ENCODE results near the gene PLEK. TPM values are rescaled to one million over a fixed set of nuclear protein-coding genes. Genes with fewer than 3 reads are reported as not detected.
"Not testable (repeated sequence)": the region's sequence is repeated elsewhere in the genome, so short reads cannot be mapped to it uniquely, and the experiment has no call there.

The PLEK gene
- total RNA-seq, 3 donors from 2014 or later (not counting 1 experiment from before 2014, with no cell fraction given) = 307 to 368 (median 333) TPM

DNA sequence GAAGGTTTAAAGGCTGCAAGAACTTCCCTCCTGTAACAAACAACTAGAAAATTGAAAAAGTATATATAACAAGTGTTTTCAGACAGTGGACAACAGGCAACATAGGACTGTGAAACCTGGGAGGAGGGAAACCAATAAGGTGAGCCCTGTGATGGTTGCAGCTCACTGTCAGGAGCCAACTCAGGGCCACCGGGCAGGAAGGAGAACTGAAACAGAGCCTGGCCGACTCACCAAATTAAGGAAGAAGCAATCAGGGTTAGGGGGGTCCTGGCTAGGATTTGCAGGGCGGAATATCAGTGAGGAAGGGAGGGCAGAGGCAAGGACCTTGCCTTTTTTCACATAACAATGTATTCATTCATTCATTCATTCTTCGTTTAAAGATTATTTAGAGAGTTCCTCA lies 23.5 kb upstream of the PLEK start:
- H3K9me3 ChIP-seq (ENCODE audit: control insufficient read depth, insufficient read depth, low read length) = no peaks in the 10 kb centered on the region
- no peaks in the 10 kb centered on the region for H3K27me3 ChIP-seq (ENCODE audit: control insufficient read depth, insufficient read depth, low read length)
- no peak overlapping the region for H3K4me3 ChIP-seq (ENCODE audit: low read length)
- no peak for ATAC-seq
- DNase-seq = no peak
- 62% methylated on average over 4 of the region's 4 CpGs for WGBS (ENCODE audit: insufficient coverage)
- Mint-ChIP-seq H3K4me3 (no peak overlapping the region), H3K9me3 (no peaks in the 10 kb centered on the region), H3K27me3 (ENCODE audit: low read depth in 2 of 2) (peaks cover 17 to 19% of the 10 kb centered on the region in 2 donors), H3K27ac (no peak overlapping the region), H3K36me3 (no peaks in the 10 kb centered on the region), H3K4me1 (no peaks in the 10 kb centered on the region)
- TF ChIP-seq, protein P1, sequence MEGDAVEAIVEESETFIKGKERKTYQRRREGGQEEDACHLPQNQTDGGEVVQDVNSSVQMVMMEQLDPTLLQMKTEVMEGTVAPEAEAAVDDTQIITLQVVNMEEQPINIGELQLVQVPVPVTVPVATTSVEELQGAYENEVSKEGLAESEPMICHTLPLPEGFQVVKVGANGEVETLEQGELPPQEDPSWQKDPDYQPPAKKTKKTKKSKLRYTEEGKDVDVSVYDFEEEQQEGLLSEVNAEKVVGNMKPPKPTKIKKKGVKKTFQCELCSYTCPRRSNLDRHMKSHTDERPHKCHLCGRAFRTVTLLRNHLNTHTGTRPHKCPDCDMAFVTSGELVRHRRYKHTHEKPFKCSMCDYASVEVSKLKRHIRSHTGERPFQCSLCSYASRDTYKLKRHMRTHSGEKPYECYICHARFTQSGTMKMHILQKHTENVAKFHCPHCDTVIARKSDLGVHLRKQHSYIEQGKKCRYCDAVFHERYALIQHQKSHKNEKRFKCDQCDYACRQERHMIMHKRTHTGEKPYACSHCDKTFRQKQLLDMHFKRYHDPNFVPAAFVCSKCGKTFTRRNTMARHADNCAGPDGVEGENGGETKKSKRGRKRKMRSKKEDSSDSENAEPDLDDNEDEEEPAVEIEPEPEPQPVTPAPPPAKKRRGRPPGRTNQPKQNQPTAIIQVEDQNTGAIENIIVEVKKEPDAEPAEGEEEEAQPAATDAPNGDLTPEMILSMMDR (IDR thresholded peaks at IDR 0.05) = no peak
- intact Hi-C loops (cut with micrococcal nuclease) = no loop called here
- no peak overlapping the region for H3K27ac ChIP-seq (ENCODE audit: low read length)
- H3K4me1 ChIP-seq (ENCODE audit: control insufficient read depth, insufficient read depth, low read length) = no peaks in the 10 kb centered on the region
- no peaks in the 10 kb centered on the region for H3K36me3 ChIP-seq (ENCODE audit: control insufficient read depth, insufficient read depth, low read length)

DNA sequence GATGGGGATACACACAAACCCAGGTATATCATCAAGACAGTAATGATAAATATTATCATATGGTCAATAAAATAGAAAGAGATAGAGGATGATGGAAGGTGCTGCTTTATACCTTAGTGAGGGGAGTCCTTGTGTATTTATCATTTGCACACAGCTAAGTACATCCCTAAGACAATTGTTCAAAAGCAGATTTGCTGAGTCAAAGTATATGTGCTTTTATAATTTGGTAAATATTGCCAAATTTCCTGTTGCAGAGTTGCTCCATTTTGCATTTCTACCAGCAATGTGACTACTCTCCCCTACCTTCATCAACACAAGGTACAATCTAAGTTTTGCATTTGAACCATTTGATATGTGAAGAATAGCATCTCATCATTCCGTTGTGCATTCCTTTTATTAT lies 22.6 kb upstream of the PLEK start:
- no peak overlapping the region for H3K4me3 ChIP-seq (ENCODE audit: low read length)

DNA sequence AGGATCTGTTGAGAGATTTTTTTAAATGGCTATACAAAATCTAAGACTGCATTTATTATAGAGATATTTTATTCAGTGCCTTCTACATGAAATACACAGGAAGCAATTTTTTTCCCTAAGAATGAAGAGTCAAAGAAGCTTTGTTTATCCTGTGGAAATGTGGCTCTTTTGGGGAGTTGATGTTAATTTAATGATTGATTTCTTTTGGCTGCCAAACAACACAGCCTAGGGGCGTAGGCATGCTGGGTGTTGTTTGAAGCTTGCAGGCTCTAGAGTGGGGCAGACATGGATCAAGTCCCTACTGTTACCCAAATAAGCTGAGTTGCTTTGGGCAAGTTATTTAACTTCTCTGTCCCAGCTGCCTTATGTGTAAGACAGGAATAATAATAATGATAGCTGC lies 21.1 kb upstream of the PLEK start:
- Histone ChIP-seq H3K27ac (ENCODE audit: low read length) (no peak overlapping the region), H3K4me1 (ENCODE audit: control insufficient read depth, insufficient read depth, low read length) (no peaks in the 10 kb centered on the region), H3K9me3 (ENCODE audit: control insufficient read depth, insufficient read depth, low read length) (no peaks in the 10 kb centered on the region), H3K4me3 (ENCODE audit: low read length) (no peak overlapping the region), H3K36me3 (ENCODE audit: control insufficient read depth, insufficient read depth, low read length) (no peaks in the 10 kb centered on the region), H3K27me3 (ENCODE audit: control insufficient read depth, insufficient read depth, low read length) (no peaks in the 10 kb centered on the region)
- no peak for DNase-seq
- no peak for ATAC-seq
- no peaks in the 10 kb centered on the region for H3K4me1 Mint-ChIP-seq
- intact Hi-C loops (cut with micrococcal nuclease) = no loop called here
- H3K4me3 Mint-ChIP-seq = no peak overlapping the region
- WGBS (ENCODE audit: insufficient coverage) = 83% methylated on average over 1 of the region's 1 CpG
- H3K27ac Mint-ChIP-seq = no peak overlapping the region
- H3K27me3 Mint-ChIP-seq (ENCODE audit: low read depth in 2 of 2) = peaks cover 24 to 34% of the 10 kb centered on the region in 2 donors
- TF ChIP-seq, protein P1 (IDR thresholded peaks at IDR 0.05) = no peak
- no peaks in the 10 kb centered on the region for H3K9me3 Mint-ChIP-seq
- no peaks in the 10 kb centered on the region for H3K36me3 Mint-ChIP-seq

More for the DNA sequence above, 22.6 kb upstream of the PLEK start:
- intact Hi-C loops (cut with micrococcal nuclease) = no loop called here
- H3K4me3 Mint-ChIP-seq = no peak overlapping the region
- H3K27me3 Mint-ChIP-seq (ENCODE audit: low read depth in 2 of 2) = peaks cover 21 to 24% of the 10 kb centered on the region in 2 donors
- WGBS (ENCODE audit: insufficient coverage) = 100% methylated on average over 1 of the region's 1 CpG
- ATAC-seq (no peak), DNase-seq (no peak)
- TF ChIP-seq, protein P1 (IDR thresholded peaks at IDR 0.05) = no peak
- no peak overlapping the region for H3K27ac ChIP-seq (ENCODE audit: low read length)
- H3K36me3 Mint-ChIP-seq = no peaks in the 10 kb centered on the region
- H3K9me3 ChIP-seq (ENCODE audit: control insufficient read depth, insufficient read depth, low read length) = no peaks in the 10 kb centered on the region
- no peaks in the 10 kb centered on the region for H3K4me1 Mint-ChIP-seq
- no peaks in the 10 kb centered on the region for H3K4me1 ChIP-seq (ENCODE audit: control insufficient read depth, insufficient read depth, low read length)
- no peaks in the 10 kb centered on the region for H3K9me3 Mint-ChIP-seq
- no peaks in the 10 kb centered on the region for H3K36me3 ChIP-seq (ENCODE audit: control insufficient read depth, insufficient read depth, low read length)
- H3K27ac Mint-ChIP-seq = no peak overlapping the region
- no peaks in the 10 kb centered on the region for H3K27me3 ChIP-seq (ENCODE audit: control insufficient read depth, insufficient read depth, low read length)

DNA sequence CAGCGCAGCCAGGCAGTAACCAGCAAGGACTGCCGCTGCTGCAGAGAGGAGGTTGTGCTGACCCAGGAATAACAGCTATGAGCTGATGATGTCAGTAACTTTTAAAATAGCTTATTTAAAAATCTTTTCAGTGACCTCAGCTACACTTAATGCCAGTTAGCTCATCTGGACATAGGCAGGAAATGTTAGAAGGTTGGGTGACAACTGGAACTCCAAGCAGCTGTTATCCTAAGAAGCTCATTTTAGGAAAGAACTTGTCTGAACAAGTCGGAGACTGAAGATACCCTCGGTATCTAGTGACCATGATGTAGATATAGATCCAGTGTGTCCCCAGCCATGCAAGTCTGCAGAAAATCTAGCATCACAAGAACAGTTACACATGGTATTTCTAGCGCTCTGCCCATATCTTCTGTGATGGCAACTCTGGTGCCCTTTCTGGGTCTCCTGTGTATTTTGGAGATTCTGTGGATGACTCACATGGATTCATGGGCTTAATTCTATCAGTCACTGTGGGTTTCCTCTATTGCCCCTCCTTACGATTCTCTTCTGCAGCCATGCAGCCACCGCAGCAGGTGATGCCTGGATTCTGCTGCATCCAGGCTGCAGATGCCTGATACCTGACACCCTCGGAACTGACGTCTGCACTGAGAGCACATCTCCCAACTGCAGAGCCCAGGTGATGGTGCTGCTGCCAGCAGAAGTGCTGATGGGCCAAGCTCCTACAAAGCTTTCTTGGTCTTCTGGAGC lies 19.8 kb upstream of the PLEK start:
- Histone ChIP-seq H3K36me3 (ENCODE audit: control insufficient read depth, insufficient read depth, low read length) (no peaks in the 10 kb centered on the region), H3K9me3 (ENCODE audit: control insufficient read depth, insufficient read depth, low read length) (no peaks in the 10 kb centered on the region), H3K4me3 (ENCODE audit: low read length) (no peak overlapping the region), H3K27ac (ENCODE audit: low read length) (no peak overlapping the region), H3K4me1 (ENCODE audit: control insufficient read depth, insufficient read depth, low read length) (no peaks in the 10 kb centered on the region), H3K27me3 (ENCODE audit: control insufficient read depth, insufficient read depth, low read length) (no peaks in the 10 kb centered on the region)
- Mint-ChIP-seq H3K27ac (no peak overlapping the region), H3K27me3 (ENCODE audit: low read depth in 2 of 2) (peaks cover 24 to 34% of the 10 kb centered on the region in 2 donors), H3K4me3 (no peak overlapping the region), H3K36me3 (no peaks in the 10 kb centered on the region), H3K9me3 (no peaks in the 10 kb centered on the region), H3K4me1 (no peaks in the 10 kb centered on the region)
- ATAC-seq = no peak
- TF ChIP-seq, protein P1 (IDR thresholded peaks at IDR 0.05) = no peak
- no peak for DNase-seq
- 85% methylated on average over 9 of the region's 9 CpGs for WGBS (ENCODE audit: insufficient coverage)
- intact Hi-C loops (cut with micrococcal nuclease) = no loop called here

DNA sequence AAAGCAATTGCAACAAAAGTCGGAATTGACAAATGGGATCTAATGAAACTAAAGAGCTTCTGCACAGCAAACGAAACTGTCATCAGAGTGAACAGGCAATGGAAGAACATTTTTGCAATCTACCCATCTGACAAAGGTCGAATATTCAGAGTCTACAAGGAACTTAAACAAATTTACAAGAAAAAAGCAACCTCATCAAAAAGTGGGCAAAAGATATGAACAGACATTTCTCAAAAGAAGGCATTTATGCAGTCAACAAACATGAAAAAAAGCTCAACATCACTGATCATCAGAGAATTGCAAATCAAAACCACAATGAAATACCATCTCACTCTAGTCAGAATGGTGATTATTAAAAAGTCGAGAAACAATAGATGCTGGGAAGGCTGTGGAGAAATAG lies 16.0 kb upstream of the PLEK start:
- H3K4me1 ChIP-seq (ENCODE audit: control insufficient read depth, insufficient read depth, low read length); H3K36me3 ChIP-seq (ENCODE audit: control insufficient read depth, insufficient read depth, low read length); H3K4me3 ChIP-seq (ENCODE audit: low read length); H3K4me1 Mint-ChIP-seq; H3K27me3 ChIP-seq (ENCODE audit: control insufficient read depth, insufficient read depth, low read length); intact Hi-C loops (cut with micrococcal nuclease); ATAC-seq; H3K27ac ChIP-seq (ENCODE audit: low read length); DNase-seq; H3K4me3 Mint-ChIP-seq; H3K27ac Mint-ChIP-seq; H3K9me3 Mint-ChIP-seq; H3K36me3 Mint-ChIP-seq; H3K9me3 ChIP-seq (ENCODE audit: control insufficient read depth, insufficient read depth, low read length): not testable (repeated sequence)
- 84% methylated on average over 4 of the region's 4 CpGs for WGBS (ENCODE audit: insufficient coverage)
- H3K27me3 Mint-ChIP-seq (ENCODE audit: low read depth in 2 of 2) = peaks cover 9 to 15% of the 10 kb centered on the region in 2 donors

All from natural killer cell (primary cell).